K562 (cell line): ENCODE data around the gene BHLHE40. TPM values are rescaled to one million over a fixed set of nuclear protein-coding genes. Genes with fewer than 3 reads are reported as not detected.

ENCODE experiments used
- C11orf30 ChIP-seq: fragments of 450-650 bp; IDR thresholded peaks from 2 replicates; pipeline ENCODE4 v1.6.1; 2016; ENCODE audit warnings: low read depth, mild to moderate bottlenecking
- FUS ChIP-seq: fragments of 200-400 bp; formaldehyde crosslinking; optimal IDR thresholded peaks from 2 replicates; pipeline ENCODE3; 2017; ENCODE audit warnings: low read depth, low read length
- KAT7 ChIP-seq: sonication (generic); formaldehyde crosslinking; IDR thresholded peaks from 2 replicates; pipeline ENCODE4 v1.8.0; 2022; ENCODE audit warnings: missing genetic modification reagents, mild to moderate bottlenecking, borderline replicate concordance
- KDM5B ChIP-seq: fragments of 200-600 bp; sonication (generic); IDR thresholded peaks from 2 replicates; pipeline ENCODE4 v1.6.1; 2012; ENCODE audit warnings: low read depth, mild to moderate bottlenecking, moderate library complexity, low read length, control low read depth, inconsistent platforms; ENCODE audit not compliant: insufficient replicate concordance
- RBFOX2 ChIP-seq: fragments of 200-400 bp; formaldehyde crosslinking; IDR thresholded peaks from 2 replicates; pipeline ENCODE4 v1.6.1; 2017; ENCODE audit warnings: low read depth, mild to moderate bottlenecking, low read length, moderate library complexity
- SREBF1 ChIP-seq: fragments of 150-350 bp; IDR thresholded peaks from 2 replicates; pipeline ENCODE4 v1.6.1; 2014; ENCODE audit warnings: antibody characterized with exemption, low read depth, low read length, borderline replicate concordance
- polyA plus RNA-seq, 8 experiments: library from polyadenylated mRNA; depleted of rRNA in 4 of 8; stranded (reverse) in 5 of 8; unstranded in 3 of 8; fragments of >200 nt; fragmentation: Nextera tagmentation in 2 of 8; fragmentation: Illumina TruSeq in 1 of 8; extraction: Ambion mirVana in 2 of 8; extraction: Trizol in 1 of 8; gene quantifications; 2 replicates each; pipeline versions ENCODE4 v1.2.1 to v1.2.3, GENCODE V29; 2011 to 2014; ENCODE audit warnings: inconsistent platforms in 1 of 8, missing spikeins in 1 of 8
- total RNA-seq, 7 experiments: library from RNA; depleted of rRNA in 6 of 7; stranded (reverse); fragments of >200 nt in 6 of 7; fragmentation: Illumina TruSeq in 2 of 7; extraction: Trizol in 2 of 7; gene quantifications; 2 replicates each; pipeline versions ENCODE4 v1.2.1 to v1.2.3, GENCODE V29; 2011 to 2021; ENCODE audit warnings: low replicate concordance in 1 of 7
- TF ChIP-seq, protein P1 (sequence below), 2 experiments: fragments of 450-650 bp; formaldehyde crosslinking in 1 of 2; IDR thresholded peaks; 2 replicates each; pipeline versions ENCODE4 v1.4.0 to v1.6.1; 2014 to 2020; ENCODE audit warnings: mild to moderate bottlenecking in 2 of 2, borderline replicate concordance in 1 of 2, low read depth in 1 of 2
- TF ChIP-seq, protein P2 (sequence below): fragments of 250-450 bp; sonication (Bioruptor Pico); IDR thresholded peaks from 2 replicates; pipeline ENCODE4 v1.8.0; 2021; ENCODE audit warnings: moderate library complexity, mild to moderate bottlenecking, inconsistent platforms
- TF ChIP-seq, protein P3 (sequence below): fragments of 450-650 bp; IDR thresholded peaks from 2 replicates; pipeline ENCODE4 v1.6.1; 2017; ENCODE audit warnings: antibody characterized with exemption, mild to moderate bottlenecking
- TF ChIP-seq, protein P4 (sequence below): sonication (generic); formaldehyde crosslinking; IDR thresholded peaks from 2 replicates; pipeline ENCODE4 v1.8.0; 2022; ENCODE audit warnings: mild to moderate bottlenecking, missing genetic modification reagents

BHLHE40 gene
- total and polyA plus RNA-seq, 9 of the 15 experiments (the other 6 are each of a cell fraction or from before 2014, with no cell fraction given): 12.0 to 83.9 (median 31.4) TPM

DNA sequence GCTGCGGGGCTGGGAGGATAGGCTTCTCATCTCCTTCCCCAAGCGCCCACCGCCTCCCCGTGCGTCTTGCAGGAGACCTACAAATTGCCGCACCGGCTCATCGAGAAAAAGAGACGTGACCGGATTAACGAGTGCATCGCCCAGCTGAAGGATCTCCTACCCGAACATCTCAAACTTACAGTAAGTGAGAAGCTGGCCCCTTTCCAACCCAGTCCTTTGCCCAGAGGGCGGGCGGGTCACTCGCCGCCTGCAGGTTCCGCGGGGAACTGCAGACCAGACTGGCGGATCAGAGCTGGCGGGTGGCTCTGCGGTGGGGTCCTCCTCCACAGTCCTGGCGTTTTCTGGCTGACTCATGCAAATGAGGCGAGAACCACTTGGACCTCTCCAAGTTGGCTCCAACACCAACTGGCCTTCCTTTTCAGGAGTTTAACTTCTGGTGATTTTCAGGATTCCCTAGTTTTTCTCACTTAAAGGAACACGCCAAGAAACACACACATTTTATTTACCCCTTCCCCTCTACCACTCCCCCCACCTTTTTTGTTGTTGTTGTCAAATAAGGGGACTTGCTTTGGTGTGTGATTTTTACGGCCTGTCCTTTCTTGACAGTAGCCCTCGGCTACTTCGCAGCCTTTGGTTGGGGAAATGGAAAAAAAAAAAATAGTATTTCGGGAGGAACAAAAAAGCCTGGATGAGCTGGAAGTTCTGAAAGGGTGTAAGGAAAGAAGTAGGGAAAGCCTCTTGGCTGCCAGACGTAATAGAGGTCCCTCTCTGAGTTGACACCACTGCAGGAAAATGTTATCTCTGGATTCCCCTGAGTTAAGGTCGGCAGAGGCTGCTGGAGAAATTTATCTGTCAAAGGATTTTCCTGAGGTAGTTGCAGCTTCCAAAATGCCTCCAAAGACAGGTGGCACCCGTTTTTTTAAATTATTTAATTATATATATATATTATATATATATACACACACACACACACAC lies 1.3 kb downstream of the BHLHE40 start (continued):
- TF ChIP-seq, protein P1, sequence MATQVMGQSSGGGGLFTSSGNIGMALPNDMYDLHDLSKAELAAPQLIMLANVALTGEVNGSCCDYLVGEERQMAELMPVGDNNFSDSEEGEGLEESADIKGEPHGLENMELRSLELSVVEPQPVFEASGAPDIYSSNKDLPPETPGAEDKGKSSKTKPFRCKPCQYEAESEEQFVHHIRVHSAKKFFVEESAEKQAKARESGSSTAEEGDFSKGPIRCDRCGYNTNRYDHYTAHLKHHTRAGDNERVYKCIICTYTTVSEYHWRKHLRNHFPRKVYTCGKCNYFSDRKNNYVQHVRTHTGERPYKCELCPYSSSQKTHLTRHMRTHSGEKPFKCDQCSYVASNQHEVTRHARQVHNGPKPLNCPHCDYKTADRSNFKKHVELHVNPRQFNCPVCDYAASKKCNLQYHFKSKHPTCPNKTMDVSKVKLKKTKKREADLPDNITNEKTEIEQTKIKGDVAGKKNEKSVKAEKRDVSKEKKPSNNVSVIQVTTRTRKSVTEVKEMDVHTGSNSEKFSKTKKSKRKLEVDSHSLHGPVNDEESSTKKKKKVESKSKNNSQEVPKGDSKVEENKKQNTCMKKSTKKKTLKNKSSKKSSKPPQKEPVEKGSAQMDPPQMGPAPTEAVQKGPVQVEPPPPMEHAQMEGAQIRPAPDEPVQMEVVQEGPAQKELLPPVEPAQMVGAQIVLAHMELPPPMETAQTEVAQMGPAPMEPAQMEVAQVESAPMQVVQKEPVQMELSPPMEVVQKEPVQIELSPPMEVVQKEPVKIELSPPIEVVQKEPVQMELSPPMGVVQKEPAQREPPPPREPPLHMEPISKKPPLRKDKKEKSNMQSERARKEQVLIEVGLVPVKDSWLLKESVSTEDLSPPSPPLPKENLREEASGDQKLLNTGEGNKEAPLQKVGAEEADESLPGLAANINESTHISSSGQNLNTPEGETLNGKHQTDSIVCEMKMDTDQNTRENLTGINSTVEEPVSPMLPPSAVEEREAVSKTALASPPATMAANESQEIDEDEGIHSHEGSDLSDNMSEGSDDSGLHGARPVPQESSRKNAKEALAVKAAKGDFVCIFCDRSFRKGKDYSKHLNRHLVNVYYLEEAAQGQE (IDR thresholded peaks at IDR 0.05; ENCODE audit: borderline replicate concordance): peak; percentile 81
- TF ChIP-seq, protein P1 (CRISPR knock-in tag; IDR thresholded peaks at IDR 0.05; ENCODE audit: low read depth): 0 out of 2 replicates have a peak, but pooled peaks have one; percentile 39
- TF ChIP-seq KAT7 (peak; percentile 71; the same call in 1 of the 2 replicates), C11orf30 (no peak), RBFOX2 (peak; percentile 41), FUS (no peak), SREBF1 (0 out of 2 replicates have a peak, but pooled peaks have one; percentile 60), KDM5B (no peak)
- TF ChIP-seq, protein P2, sequence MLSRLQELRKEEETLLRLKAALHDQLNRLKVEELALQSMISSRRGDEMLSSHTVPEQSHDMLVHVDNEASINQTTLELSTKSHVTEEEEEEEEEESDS: no peak
- TF ChIP-seq, protein P3, sequence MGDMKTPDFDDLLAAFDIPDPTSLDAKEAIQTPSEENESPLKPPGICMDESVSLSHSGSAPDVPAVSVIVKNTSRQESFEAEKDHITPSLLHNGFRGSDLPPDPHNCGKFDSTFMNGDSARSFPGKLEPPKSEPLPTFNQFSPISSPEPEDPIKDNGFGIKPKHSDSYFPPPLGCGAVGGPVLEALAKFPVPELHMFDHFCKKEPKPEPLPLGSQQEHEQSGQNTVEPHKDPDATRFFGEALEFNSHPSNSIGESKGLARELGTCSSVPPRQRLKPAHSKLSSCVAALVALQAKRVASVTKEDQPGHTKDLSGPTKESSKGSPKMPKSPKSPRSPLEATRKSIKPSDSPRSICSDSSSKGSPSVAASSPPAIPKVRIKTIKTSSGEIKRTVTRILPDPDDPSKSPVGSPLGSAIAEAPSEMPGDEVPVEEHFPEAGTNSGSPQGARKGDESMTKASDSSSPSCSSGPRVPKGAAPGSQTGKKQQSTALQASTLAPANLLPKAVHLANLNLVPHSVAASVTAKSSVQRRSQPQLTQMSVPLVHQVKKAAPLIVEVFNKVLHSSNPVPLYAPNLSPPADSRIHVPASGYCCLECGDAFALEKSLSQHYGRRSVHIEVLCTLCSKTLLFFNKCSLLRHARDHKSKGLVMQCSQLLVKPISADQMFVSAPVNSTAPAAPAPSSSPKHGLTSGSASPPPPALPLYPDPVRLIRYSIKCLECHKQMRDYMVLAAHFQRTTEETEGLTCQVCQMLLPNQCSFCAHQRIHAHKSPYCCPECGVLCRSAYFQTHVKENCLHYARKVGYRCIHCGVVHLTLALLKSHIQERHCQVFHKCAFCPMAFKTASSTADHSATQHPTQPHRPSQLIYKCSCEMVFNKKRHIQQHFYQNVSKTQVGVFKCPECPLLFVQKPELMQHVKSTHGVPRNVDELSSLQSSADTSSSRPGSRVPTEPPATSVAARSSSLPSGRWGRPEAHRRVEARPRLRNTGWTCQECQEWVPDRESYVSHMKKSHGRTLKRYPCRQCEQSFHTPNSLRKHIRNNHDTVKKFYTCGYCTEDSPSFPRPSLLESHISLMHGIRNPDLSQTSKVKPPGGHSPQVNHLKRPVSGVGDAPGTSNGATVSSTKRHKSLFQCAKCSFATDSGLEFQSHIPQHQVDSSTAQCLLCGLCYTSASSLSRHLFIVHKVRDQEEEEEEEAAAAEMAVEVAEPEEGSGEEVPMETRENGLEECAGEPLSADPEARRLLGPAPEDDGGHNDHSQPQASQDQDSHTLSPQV: no peak
- TF ChIP-seq, protein P4, sequence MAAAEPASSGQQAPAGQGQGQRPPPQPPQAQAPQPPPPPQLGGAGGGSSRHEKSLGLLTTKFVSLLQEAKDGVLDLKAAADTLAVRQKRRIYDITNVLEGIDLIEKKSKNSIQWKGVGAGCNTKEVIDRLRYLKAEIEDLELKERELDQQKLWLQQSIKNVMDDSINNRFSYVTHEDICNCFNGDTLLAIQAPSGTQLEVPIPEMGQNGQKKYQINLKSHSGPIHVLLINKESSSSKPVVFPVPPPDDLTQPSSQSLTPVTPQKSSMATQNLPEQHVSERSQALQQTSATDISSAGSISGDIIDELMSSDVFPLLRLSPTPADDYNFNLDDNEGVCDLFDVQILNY (CRISPR knock-in tag): peak; percentile 69; the same call in 1 of the 2 replicates
